Adrenal gland (tissue), 5 donors: ENCODE results near the gene RND1.
A peak's percentile ranks its signal among the peaks of the same experiment; 100 is the strongest.

Experiments used
- POLR2A ChIP-seq, 2 donors: fragments of 450-650 bp; IDR thresholded peaks; one replicate each; pipeline ENCODE4 v1.6.1; 2017; ENCODE audit warnings: antibody characterized with exemption in 2 of 2, mild to moderate bottlenecking in 2 of 2, moderate library complexity in 1 of 2
- TF ChIP-seq, protein P1 (sequence below), 6 experiments: fragments of 450-650 bp in 4 of 6; fragments of 200-600 bp in 2 of 6; sonication (generic) in 1 of 6; IDR thresholded peaks; 1 replicate in 5 of 6; 2 replicates in 1 of 6; pipeline versions ENCODE4 v1.5.1 to v1.8.0; 2016 to 2021; ENCODE audit warnings: antibody characterized with exemption in 6 of 6, mild to moderate bottlenecking in 2 of 6, moderate library complexity in 1 of 6
- donor health status: DM: no; HTN: no; CAD: no.

DNA sequence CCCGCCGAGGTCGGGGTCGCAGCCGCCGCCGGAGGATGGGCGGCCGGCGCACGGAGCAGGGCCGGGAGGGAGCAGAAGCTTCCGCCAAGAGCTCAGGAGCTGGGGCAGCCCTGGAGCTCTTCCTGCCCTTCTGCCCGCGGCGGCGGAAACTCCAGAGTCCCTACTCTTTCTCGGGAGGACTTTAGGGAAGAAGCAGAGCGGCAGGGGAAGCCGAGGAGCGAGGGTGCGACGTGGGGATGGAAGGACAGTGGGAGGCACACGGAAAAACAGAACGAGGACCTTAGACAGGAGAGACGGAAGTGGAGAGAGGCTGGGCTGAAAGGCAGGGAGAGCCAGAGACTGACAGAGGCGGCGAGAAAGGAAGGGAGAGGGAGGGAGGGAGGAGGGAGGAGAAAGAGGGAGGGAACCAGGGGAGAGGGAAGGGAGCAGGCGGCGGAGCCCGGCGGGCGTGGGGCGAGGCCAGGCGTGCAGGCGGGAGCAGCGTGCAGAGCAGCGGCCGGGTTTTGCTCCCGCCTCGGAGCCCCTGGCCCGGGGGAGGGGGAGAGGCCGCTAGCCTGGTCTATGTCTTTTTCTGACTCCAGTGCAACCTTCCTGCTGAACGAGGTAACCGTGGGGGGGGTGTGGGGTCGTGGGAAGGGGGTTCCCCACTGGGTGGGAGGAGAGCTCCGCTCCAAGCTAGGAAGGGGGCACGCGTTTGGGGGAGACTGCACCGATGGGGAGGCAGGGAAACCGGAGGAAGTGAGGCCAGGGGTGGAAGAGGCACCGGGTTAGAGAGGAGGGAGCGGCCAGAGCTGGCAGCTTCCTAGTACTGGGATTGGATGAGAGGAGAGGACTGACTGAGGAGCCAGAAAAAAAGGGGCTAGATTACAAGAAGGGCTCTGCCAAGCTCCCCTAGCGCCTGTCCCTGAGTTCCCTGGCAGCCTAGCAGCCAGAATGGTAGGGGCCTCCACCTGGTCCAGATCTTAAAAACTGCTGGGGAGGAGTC, 50.3 kb downstream of the RND1 start:
- TF ChIP-seq, protein P1, sequence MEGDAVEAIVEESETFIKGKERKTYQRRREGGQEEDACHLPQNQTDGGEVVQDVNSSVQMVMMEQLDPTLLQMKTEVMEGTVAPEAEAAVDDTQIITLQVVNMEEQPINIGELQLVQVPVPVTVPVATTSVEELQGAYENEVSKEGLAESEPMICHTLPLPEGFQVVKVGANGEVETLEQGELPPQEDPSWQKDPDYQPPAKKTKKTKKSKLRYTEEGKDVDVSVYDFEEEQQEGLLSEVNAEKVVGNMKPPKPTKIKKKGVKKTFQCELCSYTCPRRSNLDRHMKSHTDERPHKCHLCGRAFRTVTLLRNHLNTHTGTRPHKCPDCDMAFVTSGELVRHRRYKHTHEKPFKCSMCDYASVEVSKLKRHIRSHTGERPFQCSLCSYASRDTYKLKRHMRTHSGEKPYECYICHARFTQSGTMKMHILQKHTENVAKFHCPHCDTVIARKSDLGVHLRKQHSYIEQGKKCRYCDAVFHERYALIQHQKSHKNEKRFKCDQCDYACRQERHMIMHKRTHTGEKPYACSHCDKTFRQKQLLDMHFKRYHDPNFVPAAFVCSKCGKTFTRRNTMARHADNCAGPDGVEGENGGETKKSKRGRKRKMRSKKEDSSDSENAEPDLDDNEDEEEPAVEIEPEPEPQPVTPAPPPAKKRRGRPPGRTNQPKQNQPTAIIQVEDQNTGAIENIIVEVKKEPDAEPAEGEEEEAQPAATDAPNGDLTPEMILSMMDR (IDR thresholded peaks at IDR 0.05), result no peak
- TF ChIP-seq POLR2A (IDR thresholded peaks at IDR 0.05), result peak in 1 of 2 donors; percentile 64
